C4-2B (cell line): ENCODE measurements around the gene CD207.

Experiments used
- CTCF ChIP-seq: fragments of 450-650 bp; conservative IDR thresholded peaks from 2 replicates; pipeline ENCODE4 v1.5.1; 2017; ENCODE audit warnings: mild to moderate bottlenecking
- ZFX ChIP-seq: fragments of 450-650 bp; IDR thresholded peaks from 2 replicates; pipeline ENCODE4 v1.6.1; 2017

- TF ChIP-seq CTCF = no peak
- TF ChIP-seq ZFX = no peak
Observed at GRCh38 chr2:70829916-70830315, 5.7 kb downstream of the CD207 start.
